GM23338 (cell line): ENCODE data around the gene FBRS. TPM values are rescaled to one million over a fixed set of nuclear protein-coding genes. Genes with fewer than 3 reads are reported as not detected.

Experiments used
- ATAC-seq: fragments of 200-7000 bp; cut with Tn5 transposase; 3 replicates; pipeline ENCODE4 v1.9.1; 2020
- DNase-seq: peaks from one replicate; pipeline ENCODE4 v3.0.0-alpha.2; 2015; ENCODE audit warnings: low spot score
- H2AFZ ChIP-seq: fragments of 200-600 bp; sonication (generic); 2 replicates; pipeline ENCODE4 v1.8.0; 2016; ENCODE audit warnings: antibody characterized with exemption, mild to moderate bottlenecking, moderate library complexity
- H3F3A ChIP-seq: fragments of 200-600 bp; sonication (generic); replicated peaks from 2 replicates; pipeline ENCODE4 v1.8.0; 2017; ENCODE audit warnings: antibody characterized with exemption, mixed run types, low read depth
- H3K27ac ChIP-seq: fragments of 200-600 bp; sonication (generic); 2 replicates; pipeline ENCODE4 v1.6.1; 2016; ENCODE audit warnings: low read depth
- H3K27me3 ChIP-seq: fragments of 200-600 bp; sonication (generic); 2 replicates; pipeline ENCODE4 v1.8.0; 2016; ENCODE audit warnings: mild to moderate bottlenecking, mixed run types, moderate library complexity; ENCODE audit not compliant: insufficient read depth
- H3K36me3 ChIP-seq: fragments of 200-600 bp; sonication (generic); 2 replicates; pipeline ENCODE4 v1.8.0; 2016; ENCODE audit warnings: mild to moderate bottlenecking; ENCODE audit not compliant: insufficient read depth
- H3K4me1 ChIP-seq: fragments of 200-600 bp; sonication (generic); 2 replicates; pipeline ENCODE4 v1.8.0; 2016; ENCODE audit warnings: mild to moderate bottlenecking, moderate library complexity; ENCODE audit not compliant: insufficient read depth
- H3K4me2 ChIP-seq: fragments of 200-600 bp; sonication (generic); 2 replicates; pipeline ENCODE4 v1.7.1; 2017; ENCODE audit warnings: mixed run types
- H3K4me3 ChIP-seq: fragments of 200-600 bp; sonication (generic); 2 replicates; pipeline ENCODE4 v1.6.1; 2016; ENCODE audit warnings: mixed run types
- H3K79me2 ChIP-seq: fragments of 200-600 bp; sonication (generic); replicated peaks from 2 replicates; pipeline ENCODE4 v1.8.0; 2017; ENCODE audit warnings: mild to moderate bottlenecking; ENCODE audit not compliant: insufficient read depth
- H3K9me2 ChIP-seq: fragments of 200-600 bp; sonication (generic); 2 replicates; pipeline ENCODE4 v1.8.0; 2017; ENCODE audit not compliant: insufficient read depth
- H4K20me1 ChIP-seq: fragments of 200-600 bp; sonication (generic); replicated peaks from 2 replicates; pipeline ENCODE4 v1.8.0; 2017; ENCODE audit warnings: mild to moderate bottlenecking; ENCODE audit not compliant: insufficient read depth
- H3K27ac Mint-ChIP-seq: 2 replicates; pipeline ENCODE4 v1.8.0; 2020; ENCODE audit warnings: inconsistent platforms, mild to moderate bottlenecking, moderate library complexity, mixed read lengths
- H3K27me3 Mint-ChIP-seq: 3 replicates; pipeline ENCODE4 v1.8.0; 2022; ENCODE audit warnings: low read depth, mild to moderate bottlenecking, moderate library complexity, mixed read lengths, inconsistent platforms; ENCODE audit not compliant: insufficient read depth, poor library complexity
- H3K36me3 Mint-ChIP-seq: 3 replicates; pipeline ENCODE4 v1.8.0; 2021; ENCODE audit warnings: low read depth, mild to moderate bottlenecking, inconsistent platforms, moderate library complexity, mixed read lengths
- H3K4me1 Mint-ChIP-seq: 3 replicates; pipeline ENCODE4 v1.8.0; 2020; ENCODE audit warnings: mild to moderate bottlenecking, inconsistent platforms, mixed read lengths
- H3K4me3 Mint-ChIP-seq: 3 replicates; pipeline ENCODE4 v1.8.0; 2021; ENCODE audit warnings: moderate library complexity, mild to moderate bottlenecking, inconsistent platforms, mixed read lengths
- H3K9me3 Mint-ChIP-seq: 3 replicates; pipeline ENCODE4 v1.8.0; 2020; ENCODE audit warnings: moderate library complexity, mild to moderate bottlenecking, inconsistent platforms, mixed read lengths
- EZH2phosphoT487 ChIP-seq: fragments of 200-600 bp; sonication (generic); IDR thresholded peaks from one replicate; pipeline ENCODE4 v1.8.1; 2018; ENCODE audit warnings: antibody characterized with exemption; ENCODE audit not compliant: unreplicated experiment
- NANOG ChIP-seq: IDR thresholded peaks from 2 replicates; pipeline ENCODE4 v1.6.1; 2016; ENCODE audit warnings: antibody characterized with exemption, borderline replicate concordance
- POLR2AphosphoS5 ChIP-seq: IDR thresholded peaks from 2 replicates; pipeline ENCODE4 v1.6.1; 2016; ENCODE audit warnings: antibody characterized with exemption, low read depth
- ZNF114 ChIP-seq: fragments of 250-450 bp; sonication (Bioruptor Pico); IDR thresholded peaks from 2 replicates; pipeline ENCODE4 v1.5.0; 2020; ENCODE audit warnings: mild to moderate bottlenecking, moderate library complexity
- ZNF331 ChIP-seq: fragments of 250-450 bp; sonication (Bioruptor Pico); IDR thresholded peaks from 2 replicates; pipeline ENCODE4 v1.5.0; 2020; ENCODE audit warnings: low read depth, mild to moderate bottlenecking, moderate library complexity
- polyA plus RNA-seq: library from polyadenylated mRNA; unstranded; fragments of >200 nt; fragmentation: Nextera tagmentation; extraction: Ambion mirVana; gene quantifications from 2 replicates; pipeline ENCODE4 v1.2.1, GENCODE V29; 2016
- total RNA-seq: library from RNA; depleted of rRNA; stranded (reverse); fragments of >200 nt; shearing (Covaris generic); gene quantifications from 2 replicates; pipeline ENCODE4 v1.2.3, GENCODE V29; 2014
- TF ChIP-seq, protein P1 (sequence below): fragments of 250-450 bp; sonication (Bioruptor Pico); IDR thresholded peaks from 2 replicates; pipeline ENCODE4 v1.5.0; 2020; ENCODE audit warnings: mild to moderate bottlenecking, moderate library complexity
- TF ChIP-seq, protein P2 (sequence below), 2 experiments: fragments of 200-600 bp in 1 of 2; sonication (generic) in 1 of 2; conservative IDR thresholded peaks; 2 replicates each; pipeline versions ENCODE4 v1.5.1 to v1.6.1; 2016 to 2017; ENCODE audit warnings: antibody characterized with exemption in 2 of 2, low read depth in 2 of 2, mild to moderate bottlenecking in 2 of 2, moderate library complexity in 1 of 2
- TF ChIP-seq, protein P3 (sequence below): IDR thresholded peaks from one replicate; pipeline ENCODE4 v1.6.1; 2018; ENCODE audit warnings: antibody characterized with exemption; ENCODE audit not compliant: unreplicated experiment
- TF ChIP-seq, protein P4 (sequence below): IDR thresholded peaks from 2 replicates; pipeline ENCODE4 v1.6.1; 2016; ENCODE audit warnings: antibody characterized with exemption

Gene FBRS
- total and polyA plus RNA-seq, 2 experiments from 2014 or later = 2.3 to 7.2 TPM

DNA sequence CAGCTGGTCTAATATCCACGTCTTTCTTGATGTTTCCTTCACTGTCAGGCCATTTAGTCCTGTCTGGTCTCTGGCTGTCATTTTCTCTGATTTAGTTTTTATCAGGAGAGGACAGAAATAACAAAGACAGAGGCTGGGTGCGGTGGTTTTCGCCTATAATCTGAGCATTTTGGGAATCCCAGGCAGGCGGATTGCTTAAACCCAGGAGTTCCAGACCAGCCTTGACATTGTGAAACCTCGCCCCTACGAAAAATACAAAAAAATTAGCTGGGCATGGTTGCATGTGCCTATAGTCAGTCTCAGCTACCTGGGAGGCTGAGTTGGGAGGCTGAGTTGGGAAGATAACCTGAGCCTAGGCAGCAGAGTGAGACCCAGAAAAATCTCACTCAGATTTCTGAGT is 47.8 kb downstream of the FBRS start (continued):
- TF ChIP-seq, protein P1, sequence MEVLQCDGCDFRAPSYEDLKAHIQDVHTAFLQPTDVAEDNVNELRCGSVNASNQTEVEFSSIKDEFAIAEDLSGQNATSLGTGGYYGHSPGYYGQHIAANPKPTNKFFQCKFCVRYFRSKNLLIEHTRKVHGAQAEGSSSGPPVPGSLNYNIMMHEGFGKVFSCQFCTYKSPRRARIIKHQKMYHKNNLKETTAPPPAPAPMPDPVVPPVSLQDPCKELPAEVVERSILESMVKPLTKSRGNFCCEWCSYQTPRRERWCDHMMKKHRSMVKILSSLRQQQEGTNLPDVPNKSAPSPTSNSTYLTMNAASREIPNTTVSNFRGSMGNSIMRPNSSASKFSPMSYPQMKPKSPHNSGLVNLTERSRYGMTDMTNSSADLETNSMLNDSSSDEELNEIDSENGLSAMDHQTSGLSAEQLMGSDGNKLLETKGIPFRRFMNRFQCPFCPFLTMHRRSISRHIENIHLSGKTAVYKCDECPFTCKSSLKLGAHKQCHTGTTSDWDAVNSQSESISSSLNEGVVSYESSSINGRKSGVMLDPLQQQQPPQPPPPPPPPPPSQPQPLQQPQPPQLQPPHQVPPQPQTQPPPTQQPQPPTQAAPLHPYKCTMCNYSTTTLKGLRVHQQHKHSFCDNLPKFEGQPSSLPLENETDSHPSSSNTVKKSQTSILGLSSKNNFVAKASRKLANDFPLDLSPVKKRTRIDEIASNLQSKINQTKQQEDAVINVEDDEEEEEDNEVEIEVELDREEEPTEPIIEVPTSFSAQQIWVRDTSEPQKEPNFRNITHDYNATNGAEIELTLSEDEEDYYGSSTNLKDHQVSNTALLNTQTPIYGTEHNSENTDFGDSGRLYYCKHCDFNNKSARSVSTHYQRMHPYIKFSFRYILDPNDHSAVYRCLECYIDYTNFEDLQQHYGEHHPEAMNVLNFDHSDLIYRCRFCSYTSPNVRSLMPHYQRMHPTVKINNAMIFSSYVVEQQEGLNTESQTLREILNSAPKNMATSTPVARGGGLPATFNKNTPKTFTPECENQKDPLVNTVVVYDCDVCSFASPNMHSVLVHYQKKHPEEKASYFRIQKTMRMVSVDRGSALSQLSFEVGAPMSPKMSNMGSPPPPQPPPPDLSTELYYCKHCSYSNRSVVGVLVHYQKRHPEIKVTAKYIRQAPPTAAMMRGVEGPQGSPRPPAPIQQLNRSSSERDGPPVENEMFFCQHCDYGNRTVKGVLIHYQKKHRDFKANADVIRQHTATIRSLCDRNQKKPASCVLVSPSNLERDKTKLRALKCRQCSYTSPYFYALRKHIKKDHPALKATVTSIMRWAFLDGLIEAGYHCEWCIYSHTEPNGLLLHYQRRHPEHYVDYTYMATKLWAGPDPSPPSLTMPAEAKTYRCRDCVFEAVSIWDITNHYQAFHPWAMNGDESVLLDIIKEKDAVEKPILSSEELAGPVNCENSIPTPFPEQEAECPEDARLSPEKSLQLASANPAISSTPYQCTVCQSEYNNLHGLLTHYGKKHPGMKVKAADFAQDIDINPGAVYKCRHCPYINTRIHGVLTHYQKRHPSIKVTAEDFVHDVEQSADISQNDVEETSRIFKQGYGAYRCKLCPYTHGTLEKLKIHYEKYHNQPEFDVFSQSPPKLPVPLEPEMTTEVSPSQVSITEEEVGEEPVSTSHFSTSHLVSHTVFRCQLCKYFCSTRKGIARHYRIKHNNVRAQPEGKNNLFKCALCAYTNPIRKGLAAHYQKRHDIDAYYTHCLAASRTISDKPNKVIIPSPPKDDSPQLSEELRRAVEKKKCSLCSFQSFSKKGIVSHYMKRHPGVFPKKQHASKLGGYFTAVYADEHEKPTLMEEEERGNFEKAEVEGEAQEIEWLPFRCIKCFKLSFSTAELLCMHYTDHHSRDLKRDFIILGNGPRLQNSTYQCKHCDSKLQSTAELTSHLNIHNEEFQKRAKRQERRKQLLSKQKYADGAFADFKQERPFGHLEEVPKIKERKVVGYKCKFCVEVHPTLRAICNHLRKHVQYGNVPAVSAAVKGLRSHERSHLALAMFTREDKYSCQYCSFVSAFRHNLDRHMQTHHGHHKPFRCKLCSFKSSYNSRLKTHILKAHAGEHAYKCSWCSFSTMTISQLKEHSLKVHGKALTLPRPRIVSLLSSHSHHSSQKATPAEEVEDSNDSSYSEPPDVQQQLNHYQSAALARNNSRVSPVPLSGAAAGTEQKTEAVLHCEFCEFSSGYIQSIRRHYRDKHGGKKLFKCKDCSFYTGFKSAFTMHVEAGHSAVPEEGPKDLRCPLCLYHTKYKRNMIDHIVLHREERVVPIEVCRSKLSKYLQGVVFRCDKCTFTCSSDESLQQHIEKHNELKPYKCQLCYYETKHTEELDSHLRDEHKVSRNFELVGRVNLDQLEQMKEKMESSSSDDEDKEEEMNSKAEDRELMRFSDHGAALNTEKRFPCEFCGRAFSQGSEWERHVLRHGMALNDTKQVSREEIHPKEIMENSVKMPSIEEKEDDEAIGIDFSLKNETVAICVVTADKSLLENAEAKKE (CRISPR knock-in tag) = no peak
- TF ChIP-seq ZNF331 (no peak), POLR2AphosphoS5 (no peak), EZH2phosphoT487 (no peak), NANOG (no peak), ZNF114 (CRISPR knock-in tag) (no peak)
- TF ChIP-seq, protein P2, sequence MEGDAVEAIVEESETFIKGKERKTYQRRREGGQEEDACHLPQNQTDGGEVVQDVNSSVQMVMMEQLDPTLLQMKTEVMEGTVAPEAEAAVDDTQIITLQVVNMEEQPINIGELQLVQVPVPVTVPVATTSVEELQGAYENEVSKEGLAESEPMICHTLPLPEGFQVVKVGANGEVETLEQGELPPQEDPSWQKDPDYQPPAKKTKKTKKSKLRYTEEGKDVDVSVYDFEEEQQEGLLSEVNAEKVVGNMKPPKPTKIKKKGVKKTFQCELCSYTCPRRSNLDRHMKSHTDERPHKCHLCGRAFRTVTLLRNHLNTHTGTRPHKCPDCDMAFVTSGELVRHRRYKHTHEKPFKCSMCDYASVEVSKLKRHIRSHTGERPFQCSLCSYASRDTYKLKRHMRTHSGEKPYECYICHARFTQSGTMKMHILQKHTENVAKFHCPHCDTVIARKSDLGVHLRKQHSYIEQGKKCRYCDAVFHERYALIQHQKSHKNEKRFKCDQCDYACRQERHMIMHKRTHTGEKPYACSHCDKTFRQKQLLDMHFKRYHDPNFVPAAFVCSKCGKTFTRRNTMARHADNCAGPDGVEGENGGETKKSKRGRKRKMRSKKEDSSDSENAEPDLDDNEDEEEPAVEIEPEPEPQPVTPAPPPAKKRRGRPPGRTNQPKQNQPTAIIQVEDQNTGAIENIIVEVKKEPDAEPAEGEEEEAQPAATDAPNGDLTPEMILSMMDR (conservative IDR thresholded peaks at IDR 0.05; ENCODE audit: low read depth in 2 of 2) = no peak

DNA sequence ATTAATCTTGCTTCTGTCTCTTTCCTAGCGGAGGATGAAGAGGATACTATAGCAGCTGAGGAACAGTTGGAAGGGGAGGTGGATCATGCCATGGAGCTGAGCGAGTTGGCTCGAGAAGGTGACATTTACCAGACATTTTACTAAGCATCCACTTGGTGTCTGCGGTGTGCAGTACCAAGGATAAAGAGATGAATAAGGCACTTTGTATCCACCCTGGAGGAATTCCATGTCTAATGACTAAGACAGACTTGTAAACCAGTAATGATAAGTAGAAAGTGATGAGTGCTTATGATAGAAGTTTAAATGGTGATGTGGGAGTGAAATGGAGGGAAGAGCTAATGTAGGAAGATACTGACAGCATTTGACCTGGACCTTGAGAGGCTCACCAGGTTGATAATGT is 52.7 kb downstream of the FBRS start:
- Histone ChIP-seq H3K4me1 (no peaks in the 10 kb centered on the region), H3K36me3 (peaks cover 79% of the 10 kb centered on the region), H3K27me3 (no peaks in the 10 kb centered on the region), H2AFZ (no peak overlapping the region), H3K79me2 (peaks cover 5% of the 10 kb centered on the region; the same call in 1 of the 2 replicates), H3F3A (peaks cover 7% of the 10 kb centered on the region; the same call in 1 of the 2 replicates), H3K4me2 (no peak overlapping the region), H3K27ac (no peak overlapping the region), H4K20me1 (peaks cover 33% of the 10 kb centered on the region), H3K4me3 (no peak overlapping the region), H3K9me2 (no peaks in the 10 kb centered on the region)
- Mint-ChIP-seq H3K4me1 (no peaks in the 10 kb centered on the region), H3K4me3 (no peak overlapping the region), H3K36me3 (peaks cover 94% of the 10 kb centered on the region), H3K27ac (no peak overlapping the region), H3K27me3 (no peaks in the 10 kb centered on the region), H3K9me3 (no peaks in the 10 kb centered on the region; the same call in 2 of the 3 replicates)
- ATAC-seq = no peak
- no peak for DNase-seq
- TF ChIP-seq, protein P3, sequence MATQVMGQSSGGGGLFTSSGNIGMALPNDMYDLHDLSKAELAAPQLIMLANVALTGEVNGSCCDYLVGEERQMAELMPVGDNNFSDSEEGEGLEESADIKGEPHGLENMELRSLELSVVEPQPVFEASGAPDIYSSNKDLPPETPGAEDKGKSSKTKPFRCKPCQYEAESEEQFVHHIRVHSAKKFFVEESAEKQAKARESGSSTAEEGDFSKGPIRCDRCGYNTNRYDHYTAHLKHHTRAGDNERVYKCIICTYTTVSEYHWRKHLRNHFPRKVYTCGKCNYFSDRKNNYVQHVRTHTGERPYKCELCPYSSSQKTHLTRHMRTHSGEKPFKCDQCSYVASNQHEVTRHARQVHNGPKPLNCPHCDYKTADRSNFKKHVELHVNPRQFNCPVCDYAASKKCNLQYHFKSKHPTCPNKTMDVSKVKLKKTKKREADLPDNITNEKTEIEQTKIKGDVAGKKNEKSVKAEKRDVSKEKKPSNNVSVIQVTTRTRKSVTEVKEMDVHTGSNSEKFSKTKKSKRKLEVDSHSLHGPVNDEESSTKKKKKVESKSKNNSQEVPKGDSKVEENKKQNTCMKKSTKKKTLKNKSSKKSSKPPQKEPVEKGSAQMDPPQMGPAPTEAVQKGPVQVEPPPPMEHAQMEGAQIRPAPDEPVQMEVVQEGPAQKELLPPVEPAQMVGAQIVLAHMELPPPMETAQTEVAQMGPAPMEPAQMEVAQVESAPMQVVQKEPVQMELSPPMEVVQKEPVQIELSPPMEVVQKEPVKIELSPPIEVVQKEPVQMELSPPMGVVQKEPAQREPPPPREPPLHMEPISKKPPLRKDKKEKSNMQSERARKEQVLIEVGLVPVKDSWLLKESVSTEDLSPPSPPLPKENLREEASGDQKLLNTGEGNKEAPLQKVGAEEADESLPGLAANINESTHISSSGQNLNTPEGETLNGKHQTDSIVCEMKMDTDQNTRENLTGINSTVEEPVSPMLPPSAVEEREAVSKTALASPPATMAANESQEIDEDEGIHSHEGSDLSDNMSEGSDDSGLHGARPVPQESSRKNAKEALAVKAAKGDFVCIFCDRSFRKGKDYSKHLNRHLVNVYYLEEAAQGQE = no peak
- TF ChIP-seq ZNF331 (no peak), POLR2AphosphoS5 (no peak)
- TF ChIP-seq, protein P4, sequence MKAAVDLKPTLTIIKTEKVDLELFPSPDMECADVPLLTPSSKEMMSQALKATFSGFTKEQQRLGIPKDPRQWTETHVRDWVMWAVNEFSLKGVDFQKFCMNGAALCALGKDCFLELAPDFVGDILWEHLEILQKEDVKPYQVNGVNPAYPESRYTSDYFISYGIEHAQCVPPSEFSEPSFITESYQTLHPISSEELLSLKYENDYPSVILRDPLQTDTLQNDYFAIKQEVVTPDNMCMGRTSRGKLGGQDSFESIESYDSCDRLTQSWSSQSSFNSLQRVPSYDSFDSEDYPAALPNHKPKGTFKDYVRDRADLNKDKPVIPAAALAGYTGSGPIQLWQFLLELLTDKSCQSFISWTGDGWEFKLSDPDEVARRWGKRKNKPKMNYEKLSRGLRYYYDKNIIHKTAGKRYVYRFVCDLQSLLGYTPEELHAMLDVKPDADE = no peak
